ENCODE results near the gene RRAD.

- TF ChIP-seq CTCF (IDR thresholded peaks at IDR 0.05) (no peak), POLR2A (IDR thresholded peaks at IDR 0.05) (no peak)
Observed at GRCh38 chr16:66882702-66883101, 42.6 kb downstream of the RRAD start.

Data from heart left ventricle (tissue), 13 donors.